SIG-M5 treated with dmso at 0.1 percent for 504 hours (cell line): ENCODE measurements around the gene TUBA3C.
"Not testable (repeated sequence)": the region's sequence is repeated elsewhere in the genome, so short reads cannot be mapped to it uniquely, and the experiment has no call there.

ENCODE experiments used
- DNase-seq: peaks from one replicate; lab custom pipeline; 2025; ENCODE audit not compliant: unreplicated experiment; lab: John Stamatoyannopoulos, UW

The TUBA3C gene

DNA sequence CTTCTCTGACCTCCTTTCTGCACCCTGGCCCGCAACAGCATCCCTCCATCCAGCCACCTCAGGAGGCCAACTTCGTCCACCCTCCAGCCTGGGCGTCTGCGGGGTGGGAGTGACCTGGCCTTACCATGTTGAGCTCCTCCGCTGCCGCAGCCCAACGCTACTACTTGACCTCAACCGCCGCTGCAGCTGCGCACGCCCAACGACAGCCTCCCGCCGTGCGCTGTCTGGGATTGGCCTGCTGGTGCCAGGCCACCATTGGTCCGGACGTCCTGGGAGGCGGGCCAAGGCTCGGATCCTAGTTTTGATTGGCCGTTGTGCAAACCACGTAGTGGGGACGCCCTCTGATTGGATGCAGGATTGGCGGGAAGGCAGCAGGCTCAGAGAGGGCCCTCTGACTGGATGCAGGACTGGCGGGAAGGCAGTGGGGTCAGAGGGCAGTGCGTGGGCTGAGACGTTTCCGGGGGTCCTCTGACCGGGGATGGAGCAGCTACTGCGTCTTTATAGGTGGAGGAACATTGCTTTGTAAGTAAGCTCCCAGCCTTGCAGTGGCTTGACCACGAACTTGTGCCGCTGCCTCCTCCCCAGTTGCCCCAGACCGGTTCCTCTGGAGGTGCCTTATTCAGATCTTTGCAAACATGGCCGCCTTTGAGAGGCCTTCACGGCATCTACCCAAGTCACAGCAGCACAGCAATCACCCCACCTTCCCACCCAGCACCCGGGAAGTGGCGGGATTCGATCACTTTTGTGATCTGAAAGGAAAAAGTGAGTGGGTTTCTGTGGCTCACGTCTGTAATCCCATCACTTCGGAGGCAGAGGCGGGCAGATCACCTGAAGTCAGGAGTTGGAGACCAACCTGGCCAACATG is at the start of gene TUBA3C:
TSS of gene TUBA3C (minus strand) at position 204 of the 865 bp plus-strand sequence. CDS start at position 127, 77 bp downstream.
- no peak for DNase-seq

GRCh38 chr13:19207413-19207812 is 25.8 kb upstream of the TUBA3C start:
- not testable (repeated sequence) for DNase-seq

- not testable (repeated sequence) for DNase-seq
These were observed 11.0 kb upstream of the TUBA3C start for GRCh38 chr13:19192622-19193021.

DNA sequence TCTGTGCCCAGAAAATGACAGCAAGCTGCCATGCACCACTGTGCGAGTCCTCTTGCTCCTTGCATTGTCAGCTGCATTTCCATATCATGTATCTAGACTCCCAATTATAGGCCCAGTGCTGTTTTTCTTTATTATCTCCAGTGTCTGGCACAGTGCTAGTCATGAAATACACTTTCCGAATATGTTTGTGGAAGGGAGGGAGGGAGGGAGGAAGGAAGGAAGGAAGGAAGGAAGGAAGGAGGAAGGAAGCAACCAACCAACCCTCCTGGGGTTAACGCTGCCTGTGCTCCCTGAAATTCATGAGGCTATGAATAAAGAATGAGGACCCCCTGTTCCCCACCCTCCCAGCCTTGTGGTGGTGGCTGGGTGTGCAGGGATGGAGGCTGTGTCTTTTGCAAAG is 8.3 kb upstream of the TUBA3C start:
- DNase-seq, result not testable (repeated sequence)

GRCh38 chr13:19189368-19189767 is 7.7 kb upstream of the TUBA3C start:
- DNase-seq, result not testable (repeated sequence)

- no peak for DNase-seq
These were observed 4.4 kb upstream of the TUBA3C start for GRCh38 chr13:19185865-19186645.

DNA sequence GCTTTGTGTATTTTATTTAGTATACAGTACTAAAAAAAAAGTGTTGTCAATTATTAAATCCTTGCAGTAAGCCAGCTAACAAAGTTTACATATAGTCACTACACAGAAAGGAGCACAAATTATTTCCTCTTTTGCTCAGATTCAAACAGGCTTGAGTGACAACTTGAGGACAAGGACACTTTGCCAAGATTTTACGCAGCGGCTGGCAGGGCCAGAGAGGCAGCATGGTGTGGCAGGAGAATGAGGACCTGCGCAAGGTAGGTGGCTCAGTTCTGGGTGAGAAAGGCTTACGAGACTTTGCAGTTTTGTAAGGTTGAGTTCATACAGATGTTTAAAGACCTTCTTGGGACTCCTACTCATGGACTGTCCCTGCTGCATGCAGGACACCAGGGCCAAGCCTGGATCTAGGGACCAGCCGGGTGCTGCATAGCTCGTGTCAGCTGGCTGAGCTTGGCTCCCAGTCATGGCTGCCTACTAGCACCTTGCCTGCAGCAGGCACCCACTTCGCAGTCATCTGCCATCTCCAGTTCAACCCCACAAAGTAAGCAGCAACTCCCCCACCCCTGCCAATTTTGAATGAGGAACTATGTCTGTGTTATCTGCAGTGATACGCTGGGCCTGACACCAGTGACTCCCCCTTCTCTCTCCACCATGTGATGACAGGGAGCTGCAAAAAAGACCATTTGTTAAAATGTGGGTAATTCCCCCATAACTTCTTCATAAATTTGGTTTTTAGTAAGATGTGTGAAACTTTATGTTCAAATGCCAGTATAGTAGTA is 3.7 kb upstream of the TUBA3C start:
- DNase-seq, result no peak

DNA sequence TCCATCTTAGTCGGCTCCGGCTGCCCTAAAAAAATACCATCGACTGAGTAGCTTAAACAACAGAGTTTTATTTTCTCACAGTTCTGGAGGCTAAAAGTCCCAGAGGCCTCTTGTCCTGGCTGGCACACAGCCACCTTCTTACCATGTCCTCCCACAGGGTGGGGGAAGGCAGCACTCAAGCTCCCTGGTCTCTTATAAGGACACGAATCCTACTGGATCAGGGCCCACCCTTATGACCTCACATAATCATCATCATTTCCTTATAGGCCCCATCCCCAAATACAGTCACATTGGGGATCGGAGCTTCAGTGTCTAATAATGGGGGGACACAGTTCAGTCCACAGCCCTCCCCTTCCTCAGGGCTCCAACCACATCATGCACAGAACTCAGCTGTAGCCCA is 2.6 kb upstream of the TUBA3C start:
- DNase-seq, result no peak

DNA sequence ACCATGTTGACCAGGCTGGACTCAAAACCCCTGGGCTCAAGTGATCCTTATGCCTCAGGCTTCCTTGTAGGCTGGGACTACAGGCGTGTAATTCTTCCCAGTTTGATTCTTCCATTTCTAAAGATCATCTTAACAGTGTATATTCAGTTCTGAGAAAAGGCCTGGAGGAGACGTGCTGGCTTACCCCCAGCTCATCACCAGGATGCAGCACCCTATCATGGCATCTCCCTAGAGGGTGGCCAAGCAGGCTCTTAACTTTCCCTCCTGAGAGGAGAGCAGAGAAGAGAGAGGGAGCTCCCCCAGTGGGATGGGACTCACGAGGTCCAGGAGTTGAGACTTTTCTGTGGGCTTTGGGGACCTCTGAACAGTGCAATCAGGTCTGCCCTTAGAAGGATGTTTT is 2.1 kb upstream of the TUBA3C start:
- DNase-seq, result no peak

GRCh38 chr13:19182536-19182935 is 912 bp upstream of the TUBA3C start:
- DNase-seq, result no peak

- no peak for DNase-seq
These were observed 503 bp downstream of the TUBA3C start for GRCh38 chr13:19181021-19181620.

DNA sequence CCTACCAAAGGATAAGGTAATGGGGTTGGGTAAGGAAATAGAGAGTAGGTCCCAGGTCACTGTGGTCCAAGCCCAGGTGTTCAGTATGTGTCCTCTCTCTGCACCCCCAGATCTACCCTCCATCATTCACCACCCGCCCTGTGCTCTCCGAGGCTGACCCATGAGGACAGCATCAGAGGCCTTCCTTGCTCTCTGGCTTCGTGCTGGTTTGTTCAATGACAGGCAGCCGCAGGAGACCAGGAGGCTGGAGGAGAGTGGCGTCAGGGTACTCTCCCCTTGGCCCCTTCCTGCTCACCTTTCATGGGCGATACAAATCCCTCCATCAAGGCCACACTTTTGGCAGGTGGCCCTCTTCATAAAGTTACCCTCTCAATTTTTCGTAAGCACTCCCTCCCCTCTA is 1.7 kb downstream of the TUBA3C start:
- DNase-seq, result no peak

DNA sequence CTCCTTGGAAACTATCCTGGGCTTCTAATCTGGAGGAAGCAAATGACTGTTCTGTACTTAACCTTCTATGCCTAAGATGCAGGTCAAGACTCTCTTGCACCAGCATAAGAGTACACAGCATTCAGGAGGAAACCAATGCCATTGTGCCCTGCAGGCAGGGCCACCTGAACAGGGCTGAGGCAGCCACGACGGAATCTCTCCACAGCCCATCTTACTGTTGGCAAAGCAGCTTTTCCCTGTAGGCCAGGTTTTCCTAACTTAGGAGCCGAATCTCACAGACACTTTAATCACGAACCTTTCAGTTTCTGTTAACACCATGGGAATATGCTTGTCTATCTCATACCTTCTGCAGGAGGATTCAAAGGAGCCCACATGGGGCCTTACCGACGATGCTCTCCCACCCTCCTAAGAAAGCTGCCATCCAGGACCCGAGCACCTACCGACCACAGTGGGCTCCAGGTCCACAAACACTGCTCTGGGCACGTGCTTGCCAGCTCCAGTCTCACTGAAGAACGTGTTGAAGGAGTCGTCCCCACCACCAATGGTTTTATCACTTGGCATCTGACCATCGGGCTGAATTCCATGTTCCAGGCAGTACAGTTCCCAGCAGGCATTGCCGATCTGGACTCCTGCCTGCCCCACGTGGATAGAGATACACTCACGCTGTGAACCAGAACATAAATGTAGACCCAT is 2.6 kb downstream of the TUBA3C start:
- DNase-seq, result no peak

- DNase-seq, result not testable (repeated sequence)
These were observed 4.4 kb downstream of the TUBA3C start for GRCh38 chr13:19176981-19177776.

DNA sequence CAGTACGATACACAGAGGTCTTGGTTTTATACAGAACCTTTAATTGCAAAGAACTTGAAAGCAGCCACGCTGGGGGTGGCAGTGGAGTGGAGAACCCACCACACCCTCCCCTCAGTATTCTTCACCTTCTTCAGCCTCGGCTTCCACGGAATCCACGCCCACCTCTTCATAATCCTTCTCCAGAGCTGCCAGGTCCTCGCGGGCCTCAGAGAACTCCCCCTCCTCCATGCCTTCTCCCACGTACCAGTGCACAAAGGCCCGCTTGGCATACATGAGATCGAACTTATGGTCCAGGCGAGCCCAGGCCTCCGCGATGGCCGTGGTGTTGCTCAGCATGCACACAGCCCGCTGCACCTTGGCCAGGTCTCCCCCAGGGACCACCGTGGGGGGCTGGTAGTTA is 7.9 kb downstream of the TUBA3C start:
- no peak for DNase-seq

DNA sequence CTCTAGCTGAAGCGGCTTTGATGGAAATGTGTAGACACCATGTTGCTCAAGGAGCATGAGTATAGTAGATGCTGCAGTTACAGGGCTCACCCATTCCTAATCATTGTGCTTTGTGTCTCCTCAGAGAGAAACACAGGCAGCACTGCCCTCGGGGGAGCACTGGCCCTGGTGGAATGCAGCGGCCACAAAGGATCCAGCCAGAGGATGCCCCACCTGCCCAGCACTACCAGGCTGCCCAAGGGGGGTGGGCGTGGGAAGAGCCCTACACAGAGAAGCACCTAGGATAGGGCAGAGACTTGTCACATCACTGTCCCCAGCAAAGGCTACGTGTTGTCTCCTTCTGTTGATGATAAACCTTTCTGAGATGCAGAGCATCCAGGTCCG is 9.0 kb downstream of the TUBA3C start:
- no peak for DNase-seq

DNA sequence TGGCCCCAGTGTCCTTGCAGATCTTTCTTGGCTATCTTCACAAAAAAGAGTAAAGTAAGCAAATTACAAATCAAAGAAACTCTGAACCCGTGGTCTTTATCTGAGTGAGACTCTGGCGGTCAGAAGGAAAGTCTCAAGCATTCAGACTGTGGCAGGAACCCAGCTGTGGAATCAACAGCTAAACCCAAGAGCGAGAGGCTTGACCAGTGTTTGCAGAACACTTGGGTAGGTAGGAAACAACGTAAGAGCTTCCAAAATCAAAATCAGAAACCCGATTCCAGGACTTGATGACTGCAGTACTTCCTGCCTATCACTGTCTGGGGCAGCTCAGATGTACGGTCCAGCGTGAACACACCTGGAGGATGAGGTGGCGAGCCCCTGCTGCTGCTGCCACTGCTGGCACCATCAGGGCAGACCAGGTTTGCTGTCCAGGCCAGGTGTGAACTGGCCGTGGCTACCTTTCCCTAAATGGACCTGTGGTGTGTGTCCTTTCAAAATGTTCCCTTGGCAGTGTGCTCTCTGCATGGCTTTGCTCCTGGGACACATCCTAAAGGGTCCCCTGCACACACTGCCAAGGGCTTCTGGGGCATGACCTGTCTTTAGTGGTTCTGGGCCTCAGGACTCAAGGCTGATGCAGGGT is 9.5 kb downstream of the TUBA3C start:
- no peak for DNase-seq

DNA sequence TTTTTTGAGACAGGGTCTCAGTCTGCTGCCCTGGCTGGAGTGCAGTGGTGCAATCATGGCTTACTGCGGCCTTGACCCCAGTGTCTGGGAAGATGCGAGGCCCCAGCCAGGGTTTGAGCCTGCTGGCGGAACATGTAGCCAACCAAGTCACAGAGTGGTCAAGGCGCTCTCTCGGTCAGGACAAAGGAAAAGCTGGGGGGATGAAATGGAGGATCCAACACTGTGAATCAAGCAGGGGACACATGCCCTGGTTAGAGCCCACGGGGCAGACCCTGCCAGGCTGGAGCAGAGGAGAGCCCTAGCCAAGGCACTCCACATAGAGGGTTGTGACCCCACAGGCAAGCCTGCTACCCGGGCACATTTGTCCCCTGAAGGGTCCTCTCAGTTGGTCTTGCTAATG is 10.1 kb downstream of the TUBA3C start:
- no peak for DNase-seq

GRCh38 chr13:19169991-19170390 is 11.6 kb downstream of the TUBA3C start:
- no peak for DNase-seq
